ENCODE data around the gene SLC22A23.

The SLC22A23 gene

GRCh38 chr6:3288711-3289663 lies 167.9 kb downstream of the SLC22A23 start:
- in situ Hi-C loops (cut with MboI; ENCODE audit: low sequenced_read_pairs) = no loop called here

- in situ Hi-C loops (cut with MboI; ENCODE audit: low sequenced_read_pairs) = no loop called here
Observed at GRCh38 chr6:3287976-3288707, 168.7 kb downstream of the SLC22A23 start.

- in situ Hi-C loops (cut with MboI; ENCODE audit: low sequenced_read_pairs) = no loop called here
Observed at GRCh38 chr6:3287308-3287707, 169.5 kb downstream of the SLC22A23 start.

- in situ Hi-C loops (cut with MboI; ENCODE audit: low sequenced_read_pairs) = no loop called here
Observed at GRCh38 chr6:3286641-3287171, 170.1 kb downstream of the SLC22A23 start.

- in situ Hi-C loops (cut with MboI; ENCODE audit: low sequenced_read_pairs) = no loop called here
Observed at GRCh38 chr6:3285732-3286131, 171.1 kb downstream of the SLC22A23 start.

GRCh38 chr6:3285049-3285639 lies 171.7 kb downstream of the SLC22A23 start:
- in situ Hi-C loops (cut with MboI; ENCODE audit: low sequenced_read_pairs) = no loop called here

GRCh38 chr6:3284436-3284876 lies 172.4 kb downstream of the SLC22A23 start:
- in situ Hi-C loops (cut with MboI; ENCODE audit: low sequenced_read_pairs) = no loop called here

GRCh38 chr6:3283641-3284435 lies 173.0 kb downstream of the SLC22A23 start:
- in situ Hi-C loops (cut with MboI; ENCODE audit: low sequenced_read_pairs) = no loop called here

GRCh38 chr6:3283241-3283640 lies 173.6 kb downstream of the SLC22A23 start:
- in situ Hi-C loops (cut with MboI; ENCODE audit: low sequenced_read_pairs) = no loop called here

GRCh38 chr6:3282476-3283236 lies 174.2 kb downstream of the SLC22A23 start:
- in situ Hi-C loops (cut with MboI; ENCODE audit: low sequenced_read_pairs) = no loop called here

GRCh38 chr6:3281631-3282475 lies 175.0 kb downstream of the SLC22A23 start:
- in situ Hi-C loops (cut with MboI; ENCODE audit: low sequenced_read_pairs) = no loop called here

GRCh38 chr6:3280866-3281465 lies 175.9 kb downstream of the SLC22A23 start:
- in situ Hi-C loops (cut with MboI; ENCODE audit: low sequenced_read_pairs) = no loop called here

GRCh38 chr6:3280091-3280490 lies 176.8 kb downstream of the SLC22A23 start:
- in situ Hi-C loops (cut with MboI; ENCODE audit: low sequenced_read_pairs) = no loop called here

GRCh38 chr6:3278691-3279090 lies 178.2 kb downstream of the SLC22A23 start:
- in situ Hi-C loops (cut with MboI; ENCODE audit: low sequenced_read_pairs) = no loop called here

GRCh38 chr6:3277851-3278416 lies 178.9 kb downstream of the SLC22A23 start:
- in situ Hi-C loops (cut with MboI; ENCODE audit: low sequenced_read_pairs) = no loop called here

GRCh38 chr6:3277251-3277650 lies 179.6 kb downstream of the SLC22A23 start:
- in situ Hi-C loops (cut with MboI; ENCODE audit: low sequenced_read_pairs) = no loop called here

GRCh38 chr6:3276174-3277167 lies 180.4 kb downstream of the SLC22A23 start:
- in situ Hi-C loops (cut with MboI; ENCODE audit: low sequenced_read_pairs) = no loop called here
